Fibroblast of the conjunctiva (primary cell): ENCODE data around the gene TGFA.

ENCODE experiments used
- DNase-seq: peaks from one replicate; pipeline ENCODE4 v3.0.0-alpha.2; 2010; ENCODE audit warnings: low read depth

The TGFA gene

GRCh38 chr2:70463581-70463980 is 90.0 kb downstream of the TGFA start:
- DNase-seq = no peak

GRCh38 chr2:70461981-70462876 is 91.4 kb downstream of the TGFA start:
- DNase-seq = no peak

GRCh38 chr2:70461414-70461813 is 92.2 kb downstream of the TGFA start:
- no peak for DNase-seq

- no peak for DNase-seq
Measured at GRCh38 chr2:70460333-70460732, 93.3 kb downstream of the TGFA start.

- no peak for DNase-seq
Measured at GRCh38 chr2:70458661-70459060, 95.0 kb downstream of the TGFA start.

- no peak for DNase-seq
Measured at GRCh38 chr2:70456585-70457495, 96.8 kb downstream of the TGFA start.

GRCh38 chr2:70454936-70455544 is 98.6 kb downstream of the TGFA start:
- no peak for DNase-seq

- DNase-seq = no peak
Measured at GRCh38 chr2:70450641-70451250, 102.9 kb downstream of the TGFA start.

GRCh38 chr2:70448041-70448440 is 105.6 kb downstream of the TGFA start:
- DNase-seq = no peak

GRCh38 chr2:70443726-70444125 is 109.9 kb downstream of the TGFA start:
- DNase-seq = no peak

GRCh38 chr2:70443078-70443465 is 110.6 kb downstream of the TGFA start:
- no peak for DNase-seq

- DNase-seq = no peak
Measured at GRCh38 chr2:70442301-70443077, 111.1 kb downstream of the TGFA start.

GRCh38 chr2:70440621-70441020 is 113.0 kb downstream of the TGFA start:
- DNase-seq = no peak

GRCh38 chr2:70435138-70435537 is 118.5 kb downstream of the TGFA start:
- no peak for DNase-seq

- no peak for DNase-seq
Measured at GRCh38 chr2:70433315-70433714, 120.3 kb downstream of the TGFA start.

- DNase-seq = no peak
Measured at GRCh38 chr2:70431716-70432347, 121.8 kb downstream of the TGFA start.

GRCh38 chr2:70426341-70426740 is 127.3 kb downstream of the TGFA start:
- DNase-seq = no peak

- no peak for DNase-seq
Measured at GRCh38 chr2:70425682-70426301, 127.8 kb downstream of the TGFA start.

GRCh38 chr2:70420740-70421139 is 132.9 kb downstream of the TGFA start:
- DNase-seq = no peak

- DNase-seq = no peak
Measured at GRCh38 chr2:70420143-70420542, 133.5 kb downstream of the TGFA start.
